DMS53 (cell line): ENCODE data around the gene LRRC45.

ENCODE experiments used
- DNase-seq: peaks from one replicate; lab custom pipeline; 2025; lab: John Stamatoyannopoulos, UW

LRRC45 gene

GRCh38 chr17:81994593-81995462, 28.3 kb upstream of the LRRC45 start:
- peak; percentile 78 for DNase-seq

- DNase-seq: no peak
Observed at GRCh38 chr17:81995463-81996231, 27.5 kb upstream of the LRRC45 start.

- DNase-seq: no peak
Observed at GRCh38 chr17:81996232-81996756, 26.8 kb upstream of the LRRC45 start.

- DNase-seq: no peak
Observed at GRCh38 chr17:81996757-81997441, 26.2 kb upstream of the LRRC45 start.

DNA sequence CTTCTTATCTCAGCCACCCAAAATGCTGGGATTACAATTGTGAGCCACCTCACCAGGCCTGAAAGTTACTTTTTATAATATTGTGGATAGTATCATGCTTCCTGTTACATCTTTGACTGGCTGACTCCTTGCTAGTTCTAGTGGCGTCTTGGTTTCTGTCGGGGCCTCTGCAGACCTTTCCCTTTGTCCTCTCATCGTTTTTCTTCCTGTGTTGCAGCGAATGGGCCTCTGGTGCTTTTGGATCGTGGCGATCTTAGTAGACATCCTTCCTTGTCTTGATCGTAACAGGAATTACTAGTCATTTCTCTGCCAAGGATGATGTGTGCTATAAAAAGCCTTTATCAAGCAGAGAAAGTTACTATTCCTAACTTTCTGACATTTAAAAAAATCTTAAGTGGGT, 24.9 kb upstream of the LRRC45 start:
- DNase-seq: no peak

- no peak for DNase-seq
Observed at GRCh38 chr17:81998691-81999438, 24.2 kb upstream of the LRRC45 start.

DNA sequence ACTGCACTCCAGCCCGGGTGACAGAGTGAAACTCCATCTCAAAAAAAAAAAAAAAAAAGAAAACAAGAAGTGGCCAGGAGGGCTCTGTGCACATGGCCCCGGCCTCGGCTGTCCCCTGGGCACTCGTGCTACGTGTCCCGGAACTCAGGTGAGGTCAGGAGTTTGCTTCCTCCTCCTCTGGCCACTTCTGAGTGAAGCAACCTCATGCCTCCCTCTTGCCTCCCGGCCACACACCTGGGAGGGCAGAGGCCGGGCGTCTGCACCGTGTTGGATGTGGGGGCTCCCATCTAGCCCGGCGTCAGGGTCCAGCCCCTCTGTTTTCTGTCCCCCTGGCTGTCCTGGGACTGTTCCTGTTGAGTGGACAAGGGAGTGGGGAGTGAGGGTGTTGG, 23.5 kb upstream of the LRRC45 start:
- no peak for DNase-seq

- DNase-seq: no peak
Observed at GRCh38 chr17:81999976-82000802, 22.9 kb upstream of the LRRC45 start.

DNA sequence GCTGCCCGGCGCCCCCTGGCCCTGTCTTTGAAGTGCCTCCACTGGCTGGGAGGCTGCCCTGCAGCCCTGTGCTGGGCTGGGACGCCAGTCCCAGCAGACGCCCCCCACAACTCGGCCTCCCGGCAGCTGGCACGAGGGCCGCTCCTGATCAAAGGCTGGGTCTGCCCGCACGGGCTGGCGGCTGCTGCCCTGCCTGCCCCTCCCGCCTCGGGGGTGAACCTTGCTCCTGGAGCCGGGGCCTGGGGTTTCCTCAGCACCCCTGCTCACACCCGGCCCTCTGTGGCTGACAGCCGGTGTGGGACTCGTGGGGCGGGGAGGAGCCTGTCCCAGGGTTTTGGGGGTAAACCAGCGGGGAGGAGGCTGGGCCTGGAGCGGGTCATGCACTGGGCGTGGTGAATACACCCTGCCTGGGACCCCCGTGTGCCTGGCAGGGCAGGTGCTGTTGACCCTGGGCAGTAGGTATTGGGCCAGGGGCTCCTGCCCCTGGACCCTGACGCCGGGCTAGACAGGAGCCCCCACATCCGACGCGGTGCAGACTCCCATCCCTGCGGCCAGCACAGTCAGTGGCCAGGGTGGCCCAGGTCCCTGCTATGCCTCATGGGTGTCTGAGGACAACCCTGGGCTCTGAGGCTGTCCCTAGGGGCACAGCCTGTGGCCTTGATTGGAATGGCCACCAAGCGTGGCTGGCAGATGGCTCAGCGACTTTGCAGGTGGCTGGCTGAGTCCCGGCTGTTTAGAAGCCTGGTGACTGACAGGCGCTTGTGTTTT, 22.1 kb upstream of the LRRC45 start:
- no peak for DNase-seq

GRCh38 chr17:82001571-82002056, 21.5 kb upstream of the LRRC45 start:
- no peak for DNase-seq

DNA sequence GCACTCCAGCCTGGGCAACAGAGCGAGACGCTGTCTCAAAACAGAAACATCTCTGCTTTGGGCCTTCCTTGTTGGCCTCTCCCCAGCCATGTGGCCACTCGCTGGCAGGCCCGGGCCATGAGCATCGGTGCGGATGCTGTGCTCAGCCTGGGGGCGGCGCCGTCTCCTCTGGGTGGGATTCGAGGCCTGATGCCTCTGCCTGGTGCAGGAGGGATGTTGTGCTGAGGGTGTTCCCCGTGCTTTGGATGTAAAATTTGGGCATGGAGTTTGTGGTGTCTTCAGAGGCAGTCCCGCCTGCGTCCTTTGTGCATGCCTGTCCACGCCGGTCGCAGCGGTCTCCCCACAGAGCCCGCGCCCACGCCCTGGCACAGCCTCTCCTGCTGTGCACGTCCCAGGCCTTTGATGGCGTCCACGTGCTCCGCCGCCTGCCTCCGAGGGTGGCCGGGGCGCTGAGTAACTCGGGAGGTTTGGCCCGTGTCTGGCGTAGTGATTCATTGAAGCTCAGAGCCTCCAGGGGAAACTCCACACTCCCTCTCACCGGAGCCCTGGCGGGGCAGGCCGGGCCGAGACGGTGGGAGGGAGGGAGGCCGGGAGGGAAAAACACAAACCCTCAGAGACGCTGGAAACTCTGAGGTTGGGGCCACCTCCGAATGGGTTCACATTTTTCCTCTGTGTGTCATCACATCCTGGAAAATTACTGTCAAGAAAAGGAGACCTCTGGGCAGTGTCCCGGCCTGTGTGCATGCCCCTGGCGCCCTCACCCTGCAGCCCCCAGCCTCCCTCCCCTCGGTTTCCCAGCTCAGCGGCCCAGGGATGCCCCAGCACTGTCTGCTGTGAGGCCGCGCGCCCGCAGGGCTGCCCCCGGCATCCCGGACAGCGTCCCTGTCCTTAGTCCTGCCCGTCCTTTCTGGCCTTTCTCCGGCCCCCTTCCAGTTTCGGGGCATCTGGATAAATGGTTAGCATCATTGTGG, 19.4 kb upstream of the LRRC45 start:
- no peak for DNase-seq

- no peak for DNase-seq
Observed at GRCh38 chr17:82004517-82005455, 18.3 kb upstream of the LRRC45 start.

DNA sequence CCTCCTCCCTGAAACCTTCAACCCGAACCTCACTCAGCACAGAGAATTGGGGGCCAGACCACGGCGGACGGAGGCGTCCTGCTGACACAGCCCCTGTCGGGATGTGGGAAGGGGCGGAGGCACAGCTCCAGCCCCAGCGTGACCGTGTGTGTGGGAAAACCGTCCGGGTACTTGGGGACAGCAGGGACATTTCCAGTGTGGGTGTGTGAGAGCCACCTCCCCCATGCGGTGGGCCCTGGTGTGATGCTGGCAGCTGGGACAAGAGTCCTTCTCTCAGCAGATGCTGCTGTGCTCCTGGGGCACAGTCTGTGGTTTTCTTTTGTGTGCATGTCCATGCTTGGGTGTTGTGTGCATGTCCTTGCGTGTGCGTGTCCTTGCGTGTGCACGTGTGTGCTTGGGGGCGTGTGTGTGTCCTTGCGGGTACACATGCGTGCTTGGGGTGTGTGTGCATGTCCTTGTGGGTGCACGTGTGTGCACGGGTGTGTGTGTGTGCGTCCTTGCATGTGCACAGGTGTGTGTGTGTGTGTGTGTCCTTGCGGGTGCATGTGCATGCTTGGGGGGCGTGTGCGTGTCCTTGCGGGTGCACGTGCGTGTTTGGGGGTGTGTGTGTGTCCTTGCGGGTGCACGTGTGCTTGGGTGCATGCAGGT, 17.3 kb upstream of the LRRC45 start:
- DNase-seq: no peak

DNA sequence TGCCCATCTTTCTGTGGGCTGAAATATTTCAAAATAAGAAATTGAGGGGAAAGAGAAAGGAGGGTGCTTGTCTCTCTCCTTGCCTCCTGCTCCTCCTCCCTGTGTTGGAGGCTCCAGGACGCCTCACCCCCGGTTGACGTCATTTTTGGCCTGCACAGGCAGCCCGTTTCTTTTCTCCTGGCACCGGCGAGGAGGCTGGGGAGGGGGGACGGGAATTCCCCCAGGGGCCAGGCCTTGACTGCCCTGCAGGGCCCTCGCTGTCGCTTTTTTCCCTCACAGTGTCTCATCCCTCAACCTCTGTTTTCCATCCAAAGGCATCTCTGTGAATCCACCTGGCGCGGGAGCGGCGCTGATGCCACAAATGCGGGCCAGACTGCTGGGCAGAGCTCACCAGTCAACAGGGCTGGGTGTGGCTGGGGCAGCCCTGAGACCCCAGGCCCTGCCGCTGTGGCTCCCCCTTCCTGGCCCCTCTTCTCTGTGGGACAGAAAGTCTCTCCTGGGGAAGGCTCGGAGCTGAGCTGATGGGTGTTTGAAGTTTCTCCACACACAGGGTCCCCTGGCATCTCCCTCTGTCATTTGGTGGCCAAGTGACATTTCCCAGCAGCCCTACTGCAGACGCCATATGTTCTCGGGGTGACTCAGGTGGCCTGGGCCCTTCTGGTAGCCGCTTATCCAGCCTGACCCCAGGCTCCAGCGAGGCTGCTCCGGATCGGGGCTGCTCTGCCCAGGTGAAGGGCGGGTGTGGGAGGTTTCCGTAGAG, 16.5 kb upstream of the LRRC45 start:
- DNase-seq: no peak

GRCh38 chr17:82007228-82007494, 15.9 kb upstream of the LRRC45 start:
- DNase-seq: no peak

DNA sequence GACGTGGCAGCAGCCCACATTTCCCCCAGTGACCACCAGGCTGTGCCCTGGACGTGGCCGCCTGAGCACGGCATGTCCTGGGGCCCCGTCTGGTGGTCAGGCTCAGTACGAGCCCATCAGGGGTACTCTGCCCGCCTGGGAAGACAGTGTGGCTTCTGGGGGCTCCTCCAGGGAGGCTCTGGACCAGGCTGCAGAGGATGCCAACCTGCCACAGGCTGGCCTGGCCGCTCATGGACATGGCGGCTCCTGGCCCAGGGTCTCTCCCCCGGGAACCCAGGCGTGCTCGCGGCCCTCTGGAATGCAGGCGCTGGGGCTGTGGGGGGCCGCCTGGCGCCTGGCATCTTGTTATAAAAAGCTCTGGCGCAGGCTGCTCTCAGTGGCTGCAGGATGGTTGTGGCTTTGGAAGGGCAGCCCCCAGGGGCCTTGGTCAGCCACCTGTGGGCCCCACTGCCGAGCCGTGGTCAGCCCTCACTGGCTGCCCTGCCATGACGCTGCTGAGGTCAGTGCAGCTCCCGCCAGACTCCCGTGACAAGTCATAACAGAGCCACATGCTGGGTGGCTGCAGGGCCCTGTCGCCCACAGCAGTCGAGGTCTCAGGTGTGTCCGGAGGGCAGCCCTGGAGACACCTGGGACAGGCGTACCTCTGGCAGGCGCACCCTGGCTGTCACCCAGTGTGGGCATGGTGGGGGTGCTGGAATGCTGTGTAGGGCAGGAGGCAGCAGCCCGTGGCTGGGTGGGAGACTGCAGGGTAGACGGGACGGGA, 15.4 kb upstream of the LRRC45 start:
- no peak for DNase-seq
